ENCODE data around the gene PTCHD1. TPM values are rescaled to one million over a fixed set of nuclear protein-coding genes. Genes with fewer than 3 reads are reported as not detected.

PTCHD1 gene
- total RNA-seq, 1 experiment from 2014 or later: 1.4 TPM

- intact Hi-C loops (cut with micrococcal nuclease; ENCODE audit: unreplicated experiment): no loop called here
- no peak overlapping the region for H3K27ac ChIP-seq (ENCODE audit: low read length)
- CTCF ChIA-PET: no interaction called here
- H3K4me1 ChIP-seq (ENCODE audit: control insufficient read depth, insufficient read depth, low read length): no peaks in the 10 kb centered on the region
- POLR2A ChIA-PET: no interaction called here
- ATAC-seq: no peak
- no peak for DNase-seq (ENCODE audit: low read depth, low spot score)
- H3K9me3 ChIP-seq (ENCODE audit: control insufficient read depth, insufficient read depth, low read depth, low read length): no peaks in the 10 kb centered on the region
- no TSS peak for BruUV-seq (replicated peaks)
- no peaks in the 10 kb centered on the region for H3K27me3 ChIP-seq (ENCODE audit: control insufficient read depth, insufficient read depth, low read length)
- H3K4me3 ChIP-seq (ENCODE audit: low read depth in 2 of 2, low read length in 2 of 2): no peak overlapping the region
- TF ChIP-seq CTCF (IDR thresholded peaks at IDR 0.05) (no peak), SIN3A (IDR thresholded peaks at IDR 0.05; ENCODE audit: borderline replicate concordance, insufficient read depth, low read depth, low read length) (no peak), REST (IDR thresholded peaks at IDR 0.05; ENCODE audit: insufficient read depth in 1 of 2, low read depth in 2 of 2, low read length in 1 of 2) (no peak), POLR2AphosphoS5 (IDR thresholded peaks at IDR 0.05; ENCODE audit: low read depth, low read length) (no peak), TCF7L2 (IDR thresholded peaks at IDR 0.05; ENCODE audit: low read depth, low read length) (no peak)
- no peaks in the 10 kb centered on the region for H3K36me3 ChIP-seq (ENCODE audit: control insufficient read depth, insufficient read depth, low read length)
- in situ Hi-C loops (cut with HindIII; ENCODE audit: low pct_unique_long_range_greater_than_20kb, low sequenced_read_pairs): no loop called here
Measured at GRCh38 chrX:23341452-23341851, 6.8 kb downstream of the PTCHD1 start.

- Histone ChIP-seq H3K4me3 (ENCODE audit: low read depth in 2 of 2, low read length in 2 of 2) (no peak overlapping the region), H3K4me1 (ENCODE audit: control insufficient read depth, insufficient read depth, low read length) (no peaks in the 10 kb centered on the region), H3K9me3 (ENCODE audit: control insufficient read depth, insufficient read depth, low read depth, low read length) (no peaks in the 10 kb centered on the region), H3K27ac (ENCODE audit: low read length) (no peak overlapping the region), H3K27me3 (ENCODE audit: control insufficient read depth, insufficient read depth, low read length) (no peaks in the 10 kb centered on the region), H3K36me3 (ENCODE audit: control insufficient read depth, insufficient read depth, low read length) (no peaks in the 10 kb centered on the region)
- ChIA-PET POLR2A (no interaction called here), CTCF (no interaction called here)
- in situ Hi-C loops (cut with HindIII; ENCODE audit: low pct_unique_long_range_greater_than_20kb, low sequenced_read_pairs): no loop called here
- ATAC-seq (no peak), DNase-seq (ENCODE audit: low read depth, low spot score) (no peak)
- no TSS peak for BruUV-seq (replicated peaks)
- no peak for TF ChIP-seq POLR2AphosphoS5 (IDR thresholded peaks at IDR 0.05; ENCODE audit: low read depth, low read length)
- no peak for TF ChIP-seq REST (IDR thresholded peaks at IDR 0.05; ENCODE audit: insufficient read depth in 1 of 2, low read depth in 2 of 2, low read length in 1 of 2)
- TF ChIP-seq SIN3A (IDR thresholded peaks at IDR 0.05; ENCODE audit: borderline replicate concordance, insufficient read depth, low read depth, low read length): no peak
- no peak for TF ChIP-seq TCF7L2 (IDR thresholded peaks at IDR 0.05; ENCODE audit: low read depth, low read length)
- no peak for TF ChIP-seq CTCF (IDR thresholded peaks at IDR 0.05)
- intact Hi-C loops (cut with micrococcal nuclease; ENCODE audit: unreplicated experiment): no loop called here
Measured at GRCh38 chrX:23344238-23344903, 9.7 kb downstream of the PTCHD1 start.

All from Panc1 (cell line).